Effector memory CD8-positive, alpha-beta T cell (primary cell): ENCODE measurements around the gene FRA10AC1.
A peak's percentile ranks its signal among the peaks of the same experiment; 100 is the strongest.
"Not testable (repeated sequence)": the region's sequence is repeated elsewhere in the genome, so short reads cannot be mapped to it uniquely, and the experiment has no call there.

Experiments used
- ATAC-seq: fragments of 150-1000 bp; cut with Tn5 transposase; replicated peaks from 2 replicates; pipeline ENCODE4 v1.10.0; 2021; ENCODE audit warnings: mild to moderate bottlenecking, moderate library complexity
- DNase-seq, 3 experiments: peaks; one replicate each; pipeline ENCODE4 v3.0.0; 2021
- H3K27ac Mint-ChIP-seq, 2 donors: one replicate each; pipeline ENCODE4 v1.8.0; 2022; ENCODE audit warnings: mild to moderate bottlenecking in 2 of 2, mixed read lengths in 2 of 2, moderate library complexity in 2 of 2
- H3K27me3 Mint-ChIP-seq, 2 donors: one replicate each; pipeline ENCODE4 v1.8.0; 2022; ENCODE audit warnings: mixed read lengths in 2 of 2
- H3K36me3 Mint-ChIP-seq: one replicate; pipeline ENCODE4 v1.8.0; 2022; ENCODE audit warnings: mild to moderate bottlenecking, moderate library complexity, mixed read lengths; ENCODE audit not compliant: insufficient read depth
- H3K4me1 Mint-ChIP-seq, 2 donors: one replicate each; pipeline ENCODE4 v1.8.0; 2022; ENCODE audit warnings: low read depth in 2 of 2, mixed read lengths in 2 of 2
- H3K4me3 Mint-ChIP-seq, 2 donors: one replicate each; pipeline ENCODE4 v1.8.0; 2022; ENCODE audit warnings: mild to moderate bottlenecking in 2 of 2, mixed read lengths in 2 of 2, moderate library complexity in 2 of 2
- H3K9me3 Mint-ChIP-seq, 2 donors: one replicate each; pipeline ENCODE4 v1.8.0; 2022; ENCODE audit warnings: mixed read lengths in 2 of 2

Gene FRA10AC1

DNA sequence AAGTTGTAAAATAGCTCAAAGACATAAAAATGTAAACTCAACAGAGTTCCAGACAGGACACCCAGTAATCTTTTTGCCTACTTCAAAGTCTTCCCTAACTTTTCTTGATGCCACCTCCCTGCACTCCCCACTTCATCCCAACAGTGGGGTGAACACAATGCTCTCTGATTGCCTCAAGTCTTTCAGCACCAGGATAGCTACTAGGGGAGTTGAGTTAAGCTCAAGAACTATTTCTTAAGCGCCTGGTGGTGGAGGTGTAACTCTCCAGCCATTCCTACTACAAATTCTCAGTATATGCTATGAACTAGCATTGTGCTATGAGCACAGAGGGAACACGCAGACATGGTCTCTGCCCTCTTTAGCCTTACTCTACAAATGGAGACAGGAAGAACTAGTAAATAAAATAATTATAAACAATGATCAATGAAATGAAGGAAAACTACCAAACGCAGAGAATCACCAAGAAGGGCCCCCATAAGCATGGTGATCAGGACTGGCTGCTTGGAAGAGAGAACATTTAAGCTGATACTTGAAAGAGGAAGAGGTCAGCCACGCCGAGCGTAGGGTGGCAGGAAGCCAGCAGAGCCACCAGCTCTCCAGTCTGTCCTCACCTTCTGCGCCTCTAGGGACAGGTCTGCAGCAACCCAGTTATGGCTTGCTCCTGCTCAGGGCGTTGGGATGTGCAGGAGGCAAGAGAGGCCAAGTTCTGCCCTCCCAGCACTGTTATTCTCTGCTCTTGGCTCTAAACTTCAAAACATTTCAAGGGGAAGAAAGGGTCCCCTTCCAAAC is 16.7 kb upstream of the FRA10AC1 start:
- no peaks in the 10 kb centered on the region for H3K36me3 Mint-ChIP-seq
- DNase-seq = no peak
- no peaks in the 10 kb centered on the region for H3K9me3 Mint-ChIP-seq
- peaks cover 31 to 58% of the 10 kb centered on the region in 2 donors for H3K27me3 Mint-ChIP-seq
- ATAC-seq = no peak
- no peak overlapping the region for H3K4me3 Mint-ChIP-seq
- no peak overlapping the region for H3K27ac Mint-ChIP-seq
- H3K4me1 Mint-ChIP-seq = no peaks in the 10 kb centered on the region

DNA sequence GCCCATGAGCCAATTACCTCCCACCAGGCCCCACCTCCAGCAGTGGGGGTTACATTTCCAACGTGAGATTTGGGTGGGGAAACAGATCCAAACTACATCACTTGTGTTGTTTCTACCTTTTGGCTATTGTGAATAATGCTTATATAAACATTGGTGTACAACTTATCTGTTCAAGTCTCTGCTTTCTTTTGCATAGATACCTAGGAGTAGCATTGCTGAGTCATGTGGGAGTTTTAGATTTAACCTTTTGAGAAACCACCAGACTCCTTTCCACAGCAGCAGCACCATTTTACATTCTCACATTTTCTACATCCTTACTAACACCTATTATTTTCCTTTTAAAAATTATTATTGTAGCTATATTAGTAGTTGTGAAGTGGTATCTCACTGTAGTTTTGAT is 14.4 kb upstream of the FRA10AC1 start:
- H3K4me3 Mint-ChIP-seq = no peak overlapping the region

DNA sequence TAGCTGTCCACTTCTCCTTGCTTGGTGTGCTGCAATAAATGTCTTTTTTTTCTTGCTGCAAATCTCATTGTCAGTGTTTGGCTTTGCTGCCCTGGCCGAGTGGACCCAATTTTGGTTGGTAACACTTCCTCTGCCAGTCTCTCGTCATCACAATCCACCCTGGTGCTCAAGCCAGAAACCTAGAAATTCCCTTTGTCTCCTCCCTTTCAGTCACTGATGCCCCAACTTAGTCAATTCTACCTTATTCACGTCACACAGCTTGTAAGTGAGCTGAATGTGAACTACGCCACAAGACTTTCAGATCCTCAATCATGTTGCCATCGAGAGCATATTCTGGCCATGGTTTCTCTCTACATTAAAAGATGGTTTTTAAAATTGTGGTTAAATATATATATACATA is 13.0 kb upstream of the FRA10AC1 start:
- no peak overlapping the region for H3K27ac Mint-ChIP-seq
- no peaks in the 10 kb centered on the region for H3K36me3 Mint-ChIP-seq
- H3K27me3 Mint-ChIP-seq = peaks cover 17 to 48% of the 10 kb centered on the region in 2 donors
- H3K4me1 Mint-ChIP-seq = no peaks in the 10 kb centered on the region
- ATAC-seq = no peak
- H3K9me3 Mint-ChIP-seq = no peaks in the 10 kb centered on the region
- no peak overlapping the region for H3K4me3 Mint-ChIP-seq
- no peak for DNase-seq

More for the DNA sequence above, 14.4 kb upstream of the FRA10AC1 start:
- ATAC-seq (no peak), DNase-seq (no peak)
- Mint-ChIP-seq H3K4me1 (no peaks in the 10 kb centered on the region), H3K9me3 (no peaks in the 10 kb centered on the region), H3K27me3 (peaks cover 24 to 59% of the 10 kb centered on the region in 2 donors), H3K27ac (no peak overlapping the region), H3K36me3 (no peaks in the 10 kb centered on the region)

DNA sequence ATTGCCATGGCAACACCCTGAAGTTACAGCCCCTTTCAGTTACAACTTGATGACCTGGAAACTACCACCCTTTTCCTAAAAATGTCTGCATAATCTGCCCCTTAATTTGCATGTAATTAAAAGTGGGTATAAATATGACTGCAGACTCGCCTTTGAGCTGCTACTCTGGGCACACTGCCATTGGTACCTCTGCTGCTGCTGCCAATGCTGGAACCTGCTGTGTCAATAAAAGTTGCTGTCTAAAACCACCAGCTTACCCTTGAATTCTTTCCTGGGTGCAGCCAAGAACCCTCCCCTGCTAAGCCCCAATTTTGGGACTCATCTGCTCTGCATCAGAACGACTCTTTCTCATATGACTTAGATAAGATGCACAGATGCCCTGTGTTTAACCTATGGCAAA is 10.2 kb upstream of the FRA10AC1 start:
- peaks cover 0 to 28% of the 10 kb centered on the region in 2 donors for H3K27me3 Mint-ChIP-seq
- H3K4me1 Mint-ChIP-seq = no peaks in the 10 kb centered on the region
- H3K27ac Mint-ChIP-seq = no peak overlapping the region
- no peak for ATAC-seq
- DNase-seq = no peak
- H3K36me3 Mint-ChIP-seq = no peaks in the 10 kb centered on the region
- H3K9me3 Mint-ChIP-seq = no peaks in the 10 kb centered on the region
- no peak overlapping the region for H3K4me3 Mint-ChIP-seq

DNA sequence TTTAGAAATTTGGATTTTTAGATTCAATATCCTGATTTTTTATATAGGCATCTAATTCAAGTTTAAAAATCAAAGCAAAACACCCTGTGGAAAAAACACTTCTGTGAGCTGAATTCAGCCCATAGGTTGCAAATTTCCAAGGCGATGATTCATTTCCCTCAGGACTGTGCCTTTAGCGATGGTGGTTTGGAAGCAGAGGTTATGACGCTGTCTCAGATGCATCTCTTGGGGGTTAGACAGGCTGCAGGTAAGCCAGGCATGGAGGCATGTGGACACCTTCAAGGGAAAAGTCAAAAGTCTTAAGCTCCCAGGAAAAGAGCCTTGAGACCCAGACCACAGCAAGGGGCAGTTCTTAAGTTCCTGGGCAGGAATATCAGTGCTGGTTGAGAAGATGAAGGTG is 9.5 kb upstream of the FRA10AC1 start:
- no peak for ATAC-seq
- Mint-ChIP-seq H3K27me3 (peaks cover 0 to 24% of the 10 kb centered on the region in 2 donors), H3K36me3 (no peaks in the 10 kb centered on the region), H3K9me3 (no peaks in the 10 kb centered on the region), H3K4me1 (no peaks in the 10 kb centered on the region), H3K27ac (no peak overlapping the region), H3K4me3 (no peak overlapping the region)
- no peak for DNase-seq

DNA sequence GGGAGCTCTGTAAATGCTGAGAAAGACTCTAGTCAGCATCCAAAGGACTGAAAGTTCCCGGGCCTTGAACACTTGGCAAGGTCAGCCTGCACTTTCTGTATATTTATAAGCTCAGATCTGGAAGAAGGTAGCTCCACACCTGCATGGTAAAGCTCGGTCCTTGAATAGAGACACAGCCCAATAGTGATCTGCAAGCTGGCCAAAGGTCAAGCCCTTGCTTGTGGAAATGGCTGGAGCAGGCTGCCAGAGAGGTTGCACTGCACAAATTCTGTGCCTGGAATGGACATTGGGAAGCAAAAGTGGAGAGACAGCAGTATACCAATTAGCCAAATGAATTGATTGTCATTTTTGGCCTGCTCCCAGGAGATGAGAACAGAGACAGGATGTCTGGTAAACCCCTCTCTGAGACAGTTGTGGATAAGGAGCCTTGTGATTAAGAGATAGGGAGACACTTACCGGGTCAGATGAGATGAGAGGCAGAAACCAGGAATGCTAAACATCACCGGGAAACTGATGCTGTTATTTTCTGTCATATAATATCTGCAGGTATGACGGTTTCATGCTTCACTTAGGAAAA is 8.0 kb upstream of the FRA10AC1 start:
- H3K4me1 Mint-ChIP-seq = no peaks in the 10 kb centered on the region
- no peaks in the 10 kb centered on the region for H3K36me3 Mint-ChIP-seq
- DNase-seq = no peak
- H3K27me3 Mint-ChIP-seq = peaks cover 0 to 24% of the 10 kb centered on the region in 2 donors
- H3K4me3 Mint-ChIP-seq = no peak overlapping the region
- no peaks in the 10 kb centered on the region for H3K9me3 Mint-ChIP-seq
- ATAC-seq = no peak
- no peak overlapping the region for H3K27ac Mint-ChIP-seq

DNA sequence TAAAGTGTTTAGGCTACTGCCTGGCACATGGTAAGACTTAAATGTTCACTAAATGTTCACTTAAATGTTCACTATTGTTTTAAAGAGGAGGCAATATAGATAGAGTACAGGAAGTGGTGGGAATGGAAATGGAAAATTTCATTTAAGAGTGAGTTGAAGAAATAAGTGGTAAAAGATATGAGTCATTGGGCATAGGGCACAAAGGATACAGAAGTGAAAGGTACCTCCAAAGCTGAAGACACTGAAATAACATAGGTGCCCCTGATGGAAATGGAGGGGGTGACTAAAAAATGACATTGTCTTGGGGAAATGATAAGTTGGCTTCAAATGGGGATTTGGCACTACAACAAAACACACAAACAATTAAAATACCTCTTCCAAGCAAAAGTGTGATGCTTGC is 5.2 kb upstream of the FRA10AC1 start:
- Mint-ChIP-seq H3K27me3 (peaks cover 0 to 1% of the 10 kb centered on the region in 2 donors), H3K4me3 (no peak overlapping the region), H3K9me3 (no peaks in the 10 kb centered on the region), H3K36me3 (no peaks in the 10 kb centered on the region), H3K27ac (no peak overlapping the region), H3K4me1 (peaks cover 0 to 4% of the 10 kb centered on the region in 2 donors)
- DNase-seq (no peak), ATAC-seq (no peak)

DNA sequence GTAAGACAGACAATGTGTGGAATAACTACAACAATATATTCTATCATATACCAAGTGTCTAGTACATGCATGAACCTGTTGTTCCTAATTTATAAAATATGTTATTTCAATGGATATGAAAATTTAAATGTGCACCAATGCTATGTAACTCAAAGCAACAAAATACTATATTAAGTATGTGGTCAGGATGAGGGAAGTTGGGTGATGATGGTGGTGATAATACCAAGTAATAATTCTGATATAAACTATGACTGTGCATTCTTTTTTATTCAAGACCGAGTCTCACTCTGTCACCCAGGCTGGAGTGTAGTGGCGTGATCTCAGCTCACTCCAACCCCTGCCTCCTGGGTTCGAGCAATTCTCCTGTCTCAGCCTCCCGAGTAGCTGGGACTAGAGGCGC is 2.1 kb upstream of the FRA10AC1 start:
- DNase-seq (no peak), ATAC-seq (no peak)
- Mint-ChIP-seq H3K4me1 (peaks cover 5 to 6% of the 10 kb centered on the region in 2 donors), H3K4me3 (no peak overlapping the region), H3K27ac (no peak overlapping the region), H3K9me3 (no peaks in the 10 kb centered on the region), H3K27me3 (no peaks in the 10 kb centered on the region), H3K36me3 (peaks cover 3% of the 10 kb centered on the region)

DNA sequence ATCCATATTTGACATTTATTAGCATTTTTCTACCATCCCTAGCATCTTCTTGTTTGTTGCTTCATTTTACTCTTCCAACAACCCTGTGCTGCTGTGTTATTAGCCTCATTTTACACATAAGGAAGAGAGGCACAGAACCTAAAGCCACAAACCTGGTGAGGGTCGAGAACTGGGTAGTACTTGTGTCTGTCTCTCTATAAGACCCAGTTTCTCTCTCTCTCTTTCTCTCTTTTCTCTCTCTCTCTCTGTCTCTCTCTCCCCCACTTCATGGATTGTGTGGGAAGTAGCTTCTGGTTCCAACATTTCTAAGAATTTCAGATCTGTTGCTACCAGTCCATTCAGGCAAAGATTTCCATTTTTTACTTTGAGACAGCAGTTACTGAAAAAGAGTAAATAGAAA is 1.4 kb upstream of the FRA10AC1 start:
- Mint-ChIP-seq H3K36me3 (peaks cover 3% of the 10 kb centered on the region), H3K4me1 (peaks cover 5 to 11% of the 10 kb centered on the region in 2 donors)

DNA sequence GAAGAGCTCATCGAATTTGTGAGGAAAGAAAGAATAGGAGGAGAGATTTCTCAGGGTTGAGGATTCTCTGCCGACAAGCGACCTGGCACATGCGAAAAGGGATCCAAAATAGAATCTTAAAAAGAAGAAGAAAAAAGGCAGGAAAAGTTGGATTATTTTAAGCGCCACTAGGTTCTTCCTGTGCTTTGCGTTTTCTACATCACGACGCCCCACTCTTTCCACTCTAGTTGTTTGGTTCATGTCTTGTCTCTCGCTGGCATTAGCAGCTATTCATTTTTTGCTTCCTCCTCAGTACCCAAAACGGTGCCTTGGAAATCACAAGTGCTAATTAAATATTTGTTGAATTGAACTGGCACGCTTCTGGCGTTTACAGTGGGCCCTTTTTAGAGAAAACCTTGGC is 674 bp upstream of the FRA10AC1 start:
- no peaks in the 10 kb centered on the region for H3K27me3 Mint-ChIP-seq
- no peak overlapping the region for H3K27ac Mint-ChIP-seq
- H3K4me3 Mint-ChIP-seq = no peak overlapping the region
- DNase-seq = peak in 1 of 3 experiments; percentile 2
- no peak for ATAC-seq
- no peaks in the 10 kb centered on the region for H3K9me3 Mint-ChIP-seq
- H3K36me3 Mint-ChIP-seq = peaks cover 8% of the 10 kb centered on the region
- peaks cover 5 to 12% of the 10 kb centered on the region in 2 donors for H3K4me1 Mint-ChIP-seq

More for the DNA sequence above, 1.4 kb upstream of the FRA10AC1 start:
- no peak overlapping the region for H3K4me3 Mint-ChIP-seq
- H3K9me3 Mint-ChIP-seq = no peaks in the 10 kb centered on the region
- no peaks in the 10 kb centered on the region for H3K27me3 Mint-ChIP-seq
- H3K27ac Mint-ChIP-seq = no peak overlapping the region
- ATAC-seq (no peak), DNase-seq (no peak)

DNA sequence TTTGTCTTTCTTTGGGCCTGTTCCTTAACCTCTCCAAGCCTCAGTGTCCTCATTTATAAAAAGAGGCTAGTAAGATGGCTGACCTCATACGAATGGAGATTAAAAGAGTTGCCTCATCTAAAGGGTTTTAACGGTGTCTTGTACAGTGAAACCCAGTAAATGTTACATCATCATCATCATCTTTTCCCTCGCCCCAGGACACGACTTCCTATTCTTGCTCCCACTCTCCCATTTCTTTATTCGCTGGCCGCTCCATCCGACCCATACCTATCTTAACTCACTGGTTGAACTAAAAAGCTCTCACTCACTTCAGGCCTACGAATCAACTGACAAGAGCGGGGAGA is 554 bp downstream of the FRA10AC1 start:
- DNase-seq (peak in 1 of 3 experiments; percentile 33), ATAC-seq (peak; percentile 7)
- H3K27me3 Mint-ChIP-seq = no peaks in the 10 kb centered on the region
- no peak overlapping the region for H3K27ac Mint-ChIP-seq
- no peak overlapping the region for H3K4me3 Mint-ChIP-seq
- H3K36me3 Mint-ChIP-seq = peaks cover 10% of the 10 kb centered on the region
- no peaks in the 10 kb centered on the region for H3K9me3 Mint-ChIP-seq
- peaks cover 7 to 19% of the 10 kb centered on the region in 2 donors for H3K4me1 Mint-ChIP-seq

DNA sequence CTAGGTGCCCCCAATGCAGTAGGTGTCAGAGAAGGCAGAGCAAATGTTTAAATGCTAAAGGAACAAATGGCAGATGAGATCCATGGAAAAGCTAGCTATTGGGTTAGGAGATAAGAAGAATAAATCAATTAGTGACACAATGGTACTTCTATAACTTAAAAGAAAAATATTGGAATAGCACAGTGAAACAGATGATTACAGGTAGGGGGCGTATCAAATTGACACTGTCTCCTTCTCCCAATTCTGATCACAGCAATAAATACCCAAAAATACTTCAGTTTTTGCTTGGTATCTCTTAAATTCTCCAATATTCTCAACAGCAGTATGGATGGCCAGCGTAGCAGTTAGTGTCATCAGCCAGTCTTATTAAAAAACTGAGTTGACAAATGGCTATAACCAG is 5.2 kb downstream of the FRA10AC1 start:
- Mint-ChIP-seq H3K9me3 (no peaks in the 10 kb centered on the region), H3K4me1 (peaks cover 8 to 25% of the 10 kb centered on the region in 2 donors), H3K4me3 (no peak overlapping the region), H3K27ac (peak overlapping the region in 1 of 2 donors; percentile 25), H3K36me3 (peaks cover 44% of the 10 kb centered on the region), H3K27me3 (no peaks in the 10 kb centered on the region)
- no peak for ATAC-seq
- no peak for DNase-seq

DNA sequence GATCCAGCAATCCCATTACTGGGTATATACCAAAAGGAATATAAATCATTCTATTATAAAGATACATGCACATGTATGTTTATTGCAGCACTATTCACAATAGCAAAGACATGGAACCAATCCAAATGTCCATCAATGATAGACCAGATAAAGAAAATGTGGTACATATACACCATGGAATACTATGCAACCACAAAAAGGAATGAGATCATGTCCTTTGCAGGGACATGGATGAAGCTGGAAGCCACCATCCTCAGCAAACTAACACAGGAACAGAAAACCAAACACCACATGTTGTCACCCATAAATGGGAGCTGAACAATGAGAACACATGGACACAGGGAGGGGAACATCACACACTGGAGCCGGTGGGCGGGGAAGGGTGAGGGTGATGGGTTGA is 5.8 kb downstream of the FRA10AC1 start:
- DNase-seq, H3K9me3 Mint-ChIP-seq, H3K4me3 Mint-ChIP-seq, H3K27ac Mint-ChIP-seq, ATAC-seq, H3K27me3 Mint-ChIP-seq: not testable (repeated sequence)
- Mint-ChIP-seq H3K36me3 (peaks cover 49% of the 10 kb centered on the region), H3K4me1 (peaks cover 8 to 25% of the 10 kb centered on the region in 2 donors)

DNA sequence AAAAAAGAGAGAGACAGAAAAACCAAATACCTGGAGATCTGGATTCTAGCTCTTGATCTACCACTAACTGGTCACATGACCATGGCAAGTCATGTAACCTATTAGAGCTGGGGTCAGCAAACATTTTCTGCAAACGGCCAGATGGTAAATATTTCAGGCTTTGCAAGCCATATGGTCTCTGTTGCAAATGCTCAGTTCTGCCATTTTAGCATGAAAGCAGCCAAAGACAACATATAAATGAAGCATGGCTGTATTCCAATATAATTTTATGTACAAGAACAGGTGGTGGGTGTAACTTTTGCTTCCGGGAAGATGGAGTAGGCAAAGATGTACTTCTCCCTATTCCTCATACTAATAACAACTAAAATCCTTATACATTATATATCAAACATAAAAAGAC is 6.7 kb downstream of the FRA10AC1 start:
- peak overlapping the region in 1 of 2 donors; percentile 20 for H3K27ac Mint-ChIP-seq
- DNase-seq (no peak), ATAC-seq (no peak)
- no peaks in the 10 kb centered on the region for H3K9me3 Mint-ChIP-seq
- peaks cover 8 to 25% of the 10 kb centered on the region in 2 donors for H3K4me1 Mint-ChIP-seq
- peaks cover 50% of the 10 kb centered on the region for H3K36me3 Mint-ChIP-seq
- H3K27me3 Mint-ChIP-seq = no peaks in the 10 kb centered on the region
- no peak overlapping the region for H3K4me3 Mint-ChIP-seq
